Activated CD8-positive, alpha-beta T cell treated with anti-CD3 and anti-CD28 coated beads for 36 hours (primary cell): ENCODE data around the gene TMIGD2. TPM values are rescaled to one million over a fixed set of nuclear protein-coding genes. Genes with fewer than 3 reads are reported as not detected.
"Not testable (repeated sequence)": the region's sequence is repeated elsewhere in the genome, so short reads cannot be mapped to it uniquely, and the experiment has no call there.

Experiments used
- ATAC-seq: fragments of 200-7000 bp; cut with Tn5 transposase; one replicate; pipeline ENCODE4 v1.10.0; 2021; ENCODE audit warnings: mild to moderate bottlenecking, moderate library complexity
- CTCF ChIA-PET: fragments of 350-600 bp; sonication (Branson Sonifier 250); formaldehyde crosslinking; loops from one replicate; lab custom pipeline; 2021; ENCODE audit warnings: antibody characterized with exemption; lab: Charles Lee
- POLR2A ChIA-PET: fragments of 350-600 bp; sonication (Branson Sonifier 250); formaldehyde crosslinking; loops from one replicate; lab custom pipeline; 2021; ENCODE audit warnings: antibody characterized with exemption; lab: Charles Lee
- DNase-seq: peaks from one replicate; pipeline ENCODE4 v3.0.0-alpha.2; 2020
- H3K27ac Mint-ChIP-seq: one replicate; pipeline ENCODE4 v1.8.0; 2021; ENCODE audit warnings: mild to moderate bottlenecking, mixed read lengths
- H3K27me3 Mint-ChIP-seq: one replicate; pipeline ENCODE4 v1.8.0; 2021; ENCODE audit warnings: mixed read lengths
- H3K36me3 Mint-ChIP-seq: one replicate; pipeline ENCODE4 v1.8.0; 2021; ENCODE audit warnings: low read depth, mixed read lengths
- H3K4me1 Mint-ChIP-seq: one replicate; pipeline ENCODE4 v1.8.0; 2021; ENCODE audit warnings: low read depth, mixed read lengths
- H3K4me3 Mint-ChIP-seq: one replicate; pipeline ENCODE4 v1.8.0; 2021; ENCODE audit warnings: mild to moderate bottlenecking, moderate library complexity, mixed read lengths
- H3K9me3 Mint-ChIP-seq: one replicate; pipeline ENCODE4 v1.8.0; 2021; ENCODE audit warnings: mixed read lengths
- intact Hi-C: fragments of 100-400 bp; cut with micrococcal nuclease; formaldehyde crosslinking; loops from one replicate; pipeline ENCODE4 v1.10.0; 2022
- total RNA-seq, 2 experiments: library from RNA; stranded (reverse); gene quantifications; one replicate each; pipeline ENCODE4 v1.2.3, GENCODE V29; 2021
- TF ChIP-seq, protein P1 (sequence below): fragments of 200-600 bp; IDR thresholded peaks from one replicate; pipeline ENCODE4 v1.8.0; 2022; ENCODE audit warnings: antibody characterized with exemption, mild to moderate bottlenecking

The TMIGD2 gene
- total RNA-seq, 2 experiments from 2014 or later = 13.6 to 14.8 TPM

DNA sequence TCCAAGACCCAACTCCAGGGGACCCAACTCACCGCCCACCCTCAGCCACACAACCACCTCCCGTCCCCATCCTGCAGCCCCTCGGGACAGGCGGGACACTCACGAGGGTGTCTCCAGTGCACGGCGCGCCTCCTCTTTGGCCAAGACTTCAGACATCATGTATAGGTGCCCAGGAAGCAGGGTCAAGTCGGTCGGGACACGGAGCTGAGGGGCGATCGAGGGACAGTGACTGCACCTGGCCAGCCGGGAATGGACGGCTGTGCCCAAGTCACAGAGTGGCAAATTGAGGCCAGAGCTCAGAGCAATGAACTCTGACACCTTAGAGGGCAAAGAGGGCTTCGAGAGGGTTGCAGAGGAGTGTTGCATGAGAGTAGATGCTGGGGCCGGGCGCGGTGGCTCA is 27.7 kb upstream of the TMIGD2 start:
- Mint-ChIP-seq H3K4me1 (peaks cover 26% of the 10 kb centered on the region), H3K9me3 (peaks cover 2% of the 10 kb centered on the region), H3K4me3 (peak overlapping the region; percentile 93), H3K36me3 (peaks cover 26% of the 10 kb centered on the region), H3K27ac (peak overlapping the region; percentile 38), H3K27me3 (no peaks in the 10 kb centered on the region)
- intact Hi-C loops = no loop called here
- TF ChIP-seq, protein P1, sequence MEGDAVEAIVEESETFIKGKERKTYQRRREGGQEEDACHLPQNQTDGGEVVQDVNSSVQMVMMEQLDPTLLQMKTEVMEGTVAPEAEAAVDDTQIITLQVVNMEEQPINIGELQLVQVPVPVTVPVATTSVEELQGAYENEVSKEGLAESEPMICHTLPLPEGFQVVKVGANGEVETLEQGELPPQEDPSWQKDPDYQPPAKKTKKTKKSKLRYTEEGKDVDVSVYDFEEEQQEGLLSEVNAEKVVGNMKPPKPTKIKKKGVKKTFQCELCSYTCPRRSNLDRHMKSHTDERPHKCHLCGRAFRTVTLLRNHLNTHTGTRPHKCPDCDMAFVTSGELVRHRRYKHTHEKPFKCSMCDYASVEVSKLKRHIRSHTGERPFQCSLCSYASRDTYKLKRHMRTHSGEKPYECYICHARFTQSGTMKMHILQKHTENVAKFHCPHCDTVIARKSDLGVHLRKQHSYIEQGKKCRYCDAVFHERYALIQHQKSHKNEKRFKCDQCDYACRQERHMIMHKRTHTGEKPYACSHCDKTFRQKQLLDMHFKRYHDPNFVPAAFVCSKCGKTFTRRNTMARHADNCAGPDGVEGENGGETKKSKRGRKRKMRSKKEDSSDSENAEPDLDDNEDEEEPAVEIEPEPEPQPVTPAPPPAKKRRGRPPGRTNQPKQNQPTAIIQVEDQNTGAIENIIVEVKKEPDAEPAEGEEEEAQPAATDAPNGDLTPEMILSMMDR = no peak
- POLR2A ChIA-PET = interaction anchor here (0.6 to 1.8 kb wide), 5 partner anchors 8 to 30 kb away, joined by 3 to 10 read pairs (median 4); partner anchors contain the start of gene STAP2
- CTCF ChIA-PET = interaction anchor here (1.7 kb wide), 1 partner anchor 63 kb away, joined by 6 read pairs; no protein-coding TSS in a partner anchor
- DNase-seq (no peak), ATAC-seq (no peak)

- intact Hi-C loops, H3K27me3 Mint-ChIP-seq, CTCF ChIA-PET, ATAC-seq, H3K9me3 Mint-ChIP-seq: not testable (repeated sequence)
- Mint-ChIP-seq H3K27ac (peak overlapping the region; percentile 92), H3K4me3 (peak overlapping the region; percentile 93), H3K4me1 (peaks cover 26% of the 10 kb centered on the region), H3K36me3 (peaks cover 19% of the 10 kb centered on the region)
- peak; percentile 67 for DNase-seq
- POLR2A ChIA-PET = interaction anchor here (0.6 to 1.6 kb wide), 4 partner anchors 9 to 29 kb away, joined by 3 to 4 read pairs (median 4); partner anchors contain the start of gene STAP2
These were observed 26.9 kb upstream of the TMIGD2 start for GRCh38 chr19:4328991-4329681.

GRCh38 chr19:4328243-4328990 is 26.2 kb upstream of the TMIGD2 start:
- Mint-ChIP-seq H3K36me3 (peaks cover 16% of the 10 kb centered on the region), H3K4me3 (peak overlapping the region; percentile 93), H3K4me1 (peaks cover 26% of the 10 kb centered on the region), H3K27me3 (no peaks in the 10 kb centered on the region), H3K27ac (peak overlapping the region; percentile 92), H3K9me3 (peaks cover 1% of the 10 kb centered on the region)
- DNase-seq = peak; percentile 96
- ATAC-seq = peak; percentile 90
- intact Hi-C loops = no loop called here
- ChIA-PET CTCF (interaction anchor here (0.9 to 1.1 kb wide), 3 partner anchors 15 to 60 kb away, joined by 3 to 6 read pairs (median 5); partner anchors contain the start of gene MPND), POLR2A (interaction anchor here (0.7 to 1.6 kb wide), 5 partner anchors 9 to 74 kb away, joined by 3 to 5 read pairs (median 3); partner anchors contain the start of gene CHAF1A)
- TF ChIP-seq, protein P1 = no peak

- intact Hi-C loops = no loop called here
- TF ChIP-seq, protein P1 = no peak
- no peak overlapping the region for H3K27ac Mint-ChIP-seq
- no peaks in the 10 kb centered on the region for H3K27me3 Mint-ChIP-seq
- ChIA-PET POLR2A (interaction anchor here (0.7 to 1.1 kb wide), 4 partner anchors 10 to 74 kb away, joined by 3 to 5 read pairs (median 3); partner anchors contain the start of gene CHAF1A), CTCF (interaction anchor here (0.9 to 1.1 kb wide), 3 partner anchors 15 to 60 kb away, joined by 3 to 6 read pairs (median 5); partner anchors contain the start of gene MPND)
- H3K9me3 Mint-ChIP-seq = peaks cover 1% of the 10 kb centered on the region
- no peak for DNase-seq
- peaks cover 26% of the 10 kb centered on the region for H3K4me1 Mint-ChIP-seq
- H3K36me3 Mint-ChIP-seq = peaks cover 16% of the 10 kb centered on the region
- peak overlapping the region; percentile 93 for H3K4me3 Mint-ChIP-seq
- ATAC-seq = no peak
These were observed 25.7 kb upstream of the TMIGD2 start for GRCh38 chr19:4327877-4328242.

DNA sequence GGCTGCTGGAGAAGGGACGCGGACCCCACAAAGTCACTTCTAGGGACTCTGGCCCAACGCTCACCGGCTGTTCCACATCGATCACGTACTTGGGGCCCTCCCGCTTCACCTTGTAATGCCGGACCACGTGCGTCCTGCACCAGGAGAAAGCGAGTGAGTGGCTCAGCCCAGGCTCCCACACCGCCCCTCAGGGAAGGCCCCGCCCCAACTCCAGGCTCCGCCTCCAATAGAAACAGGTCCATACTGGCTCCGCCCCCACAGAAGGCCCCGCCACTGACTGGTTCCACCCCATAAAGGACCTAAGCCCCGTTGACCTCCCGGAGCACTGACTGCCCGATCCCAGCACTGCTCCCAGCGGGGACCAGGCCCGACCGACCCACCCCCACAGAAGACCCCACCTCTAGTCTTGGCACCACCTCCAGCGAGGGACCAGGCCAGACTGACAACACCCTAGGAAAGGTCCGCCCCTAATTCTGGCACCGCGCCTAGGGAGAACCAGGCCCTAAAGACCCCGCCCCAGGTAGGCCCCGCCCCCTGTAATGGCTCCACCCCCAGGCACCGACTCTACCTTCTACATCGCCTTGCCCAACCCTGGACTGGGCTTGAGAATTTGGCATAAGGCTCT is 25.2 kb upstream of the TMIGD2 start:
- intact Hi-C loops = no loop called here
- CTCF ChIA-PET = interaction anchor here (0.9 to 1.1 kb wide), 3 partner anchors 16 to 59 kb away, joined by 3 to 6 read pairs (median 5); partner anchors contain the start of gene MPND
- POLR2A ChIA-PET = interaction anchor here (0.7 to 1.1 kb wide), 4 partner anchors 10 to 75 kb away, joined by 3 to 5 read pairs (median 3); partner anchors contain the start of gene CHAF1A
- TF ChIP-seq, protein P1 = no peak
- Mint-ChIP-seq H3K9me3 (peaks cover 2% of the 10 kb centered on the region), H3K4me3 (peak overlapping the region; percentile 93), H3K36me3 (peaks cover 16% of the 10 kb centered on the region), H3K27ac (peak overlapping the region; percentile 52), H3K4me1 (peaks cover 26% of the 10 kb centered on the region), H3K27me3 (no peaks in the 10 kb centered on the region)
- DNase-seq (peak; percentile 92), ATAC-seq (peak; percentile 45)
